Colonic mucosa (tissue), 4 donors: Measurements from ENCODE around the gene VWA1. TPM values are rescaled to one million over a fixed set of nuclear protein-coding genes. Genes with fewer than 3 reads are reported as not detected.

Experiments used
- DNase-seq: peaks from one replicate; pipeline ENCODE4 v3.0.0-alpha.2; 2020
- H3K27ac ChIP-seq: fragments of 200-600 bp; one replicate; pipeline ENCODE4 v1.8.0; 2021
- H3K27me3 ChIP-seq: fragments of 200-600 bp; one replicate; pipeline ENCODE4 v1.8.0; 2021
- H3K36me3 ChIP-seq: fragments of 200-600 bp; one replicate; pipeline ENCODE4 v1.8.0; 2021
- H3K4me1 ChIP-seq: fragments of 200-600 bp; one replicate; pipeline ENCODE4 v1.8.0; 2021; ENCODE audit warnings: mild to moderate bottlenecking
- H3K4me3 ChIP-seq: fragments of 200-600 bp; one replicate; pipeline ENCODE4 v1.8.0; 2021
- H3K9ac ChIP-seq, 2 donors: one replicate each; pipeline ENCODE4 v1.7.0; 2013; ENCODE audit warnings: control low read depth in 2 of 2, low read depth in 2 of 2, low read length in 2 of 2
- H3K9me3 ChIP-seq: fragments of 200-600 bp; one replicate; pipeline ENCODE4 v1.8.0; 2021
- intact Hi-C: fragments of 100-400 bp; cut with DNase I; formaldehyde crosslinking; loops from one replicate; pipeline ENCODE4 v1.14.1; 2022
- total RNA-seq, 2 donors: library from RNA; stranded (reverse); fragmentation: NEBNext Ultra II Directional in 1 of 2; extraction: Animal tissue kit (Norgen Biotek cat#: 25700) in 1 of 2; gene quantifications; one replicate each; pipeline ENCODE4 v1.2.1, GENCODE V29; 2021
- TF ChIP-seq, protein P1 (sequence below): fragments of 200-600 bp; IDR thresholded peaks from one replicate; pipeline ENCODE4 v1.8.0; 2022; ENCODE audit warnings: antibody characterized with exemption, mild to moderate bottlenecking
- donor health status: healthy.
- donor health status: DM: no; HTN: no; CAD: no.
- donor health status: DM: no; HTN: no; CAD: no.

Gene VWA1
- total RNA-seq, 2 donors from 2014 or later = 43.5 to 74.0 TPM

DNA sequence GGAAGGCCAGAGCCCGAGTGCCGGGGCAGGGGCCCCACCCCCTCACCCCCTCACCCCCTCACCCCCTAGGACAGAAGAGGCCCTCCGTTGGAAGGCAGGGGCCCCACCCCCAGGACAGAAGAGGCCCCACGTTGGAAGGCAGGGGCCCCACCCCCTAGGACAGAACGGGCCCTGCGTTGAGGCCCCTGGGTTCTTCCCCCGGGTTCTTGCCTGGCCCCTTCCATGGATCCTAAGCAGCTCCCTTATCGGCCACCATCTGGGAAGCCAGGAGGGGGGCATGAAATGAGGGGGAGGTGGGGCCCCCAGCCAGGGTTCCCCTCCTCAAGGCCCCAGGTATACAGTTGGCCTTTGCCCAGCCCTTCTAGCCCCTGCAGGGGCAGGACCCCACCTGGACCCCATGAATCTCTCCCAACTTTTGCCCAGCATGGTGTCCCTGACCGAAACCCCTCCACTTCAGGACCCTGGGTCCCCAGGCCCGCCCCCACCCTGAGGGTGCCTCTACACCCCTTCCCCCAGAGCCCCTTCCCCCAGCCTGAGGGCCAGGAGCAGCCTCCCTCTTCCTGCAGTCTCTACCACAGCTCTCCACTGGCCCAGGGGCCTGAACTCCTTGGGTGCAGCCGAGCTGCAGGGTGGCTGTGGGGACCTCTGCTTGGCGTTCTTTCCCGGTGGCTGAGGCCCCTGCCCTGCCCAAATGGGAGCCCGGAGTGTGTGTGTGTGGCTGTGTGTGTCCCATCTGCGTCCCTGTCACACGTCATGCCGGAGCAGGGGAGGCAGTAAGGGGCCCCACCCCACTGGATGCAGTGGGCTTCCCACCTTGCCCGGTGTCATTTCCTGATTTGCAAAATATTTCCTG, 4.3 kb upstream of the VWA1 start:
- H3K9me3 ChIP-seq = no peaks in the 10 kb centered on the region
- H3K36me3 ChIP-seq = no peaks in the 10 kb centered on the region
- H3K27me3 ChIP-seq = peaks cover 9% of the 10 kb centered on the region
- peak overlapping the region; percentile 64 to 84 for H3K9ac ChIP-seq
- TF ChIP-seq, protein P1, sequence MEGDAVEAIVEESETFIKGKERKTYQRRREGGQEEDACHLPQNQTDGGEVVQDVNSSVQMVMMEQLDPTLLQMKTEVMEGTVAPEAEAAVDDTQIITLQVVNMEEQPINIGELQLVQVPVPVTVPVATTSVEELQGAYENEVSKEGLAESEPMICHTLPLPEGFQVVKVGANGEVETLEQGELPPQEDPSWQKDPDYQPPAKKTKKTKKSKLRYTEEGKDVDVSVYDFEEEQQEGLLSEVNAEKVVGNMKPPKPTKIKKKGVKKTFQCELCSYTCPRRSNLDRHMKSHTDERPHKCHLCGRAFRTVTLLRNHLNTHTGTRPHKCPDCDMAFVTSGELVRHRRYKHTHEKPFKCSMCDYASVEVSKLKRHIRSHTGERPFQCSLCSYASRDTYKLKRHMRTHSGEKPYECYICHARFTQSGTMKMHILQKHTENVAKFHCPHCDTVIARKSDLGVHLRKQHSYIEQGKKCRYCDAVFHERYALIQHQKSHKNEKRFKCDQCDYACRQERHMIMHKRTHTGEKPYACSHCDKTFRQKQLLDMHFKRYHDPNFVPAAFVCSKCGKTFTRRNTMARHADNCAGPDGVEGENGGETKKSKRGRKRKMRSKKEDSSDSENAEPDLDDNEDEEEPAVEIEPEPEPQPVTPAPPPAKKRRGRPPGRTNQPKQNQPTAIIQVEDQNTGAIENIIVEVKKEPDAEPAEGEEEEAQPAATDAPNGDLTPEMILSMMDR = no peak
- peak overlapping the region; percentile 96 for H3K27ac ChIP-seq
- no peak for DNase-seq
- intact Hi-C loops = no loop called here
- H3K4me3 ChIP-seq = no peak overlapping the region
- H3K4me1 ChIP-seq = peaks cover 28% of the 10 kb centered on the region

DNA sequence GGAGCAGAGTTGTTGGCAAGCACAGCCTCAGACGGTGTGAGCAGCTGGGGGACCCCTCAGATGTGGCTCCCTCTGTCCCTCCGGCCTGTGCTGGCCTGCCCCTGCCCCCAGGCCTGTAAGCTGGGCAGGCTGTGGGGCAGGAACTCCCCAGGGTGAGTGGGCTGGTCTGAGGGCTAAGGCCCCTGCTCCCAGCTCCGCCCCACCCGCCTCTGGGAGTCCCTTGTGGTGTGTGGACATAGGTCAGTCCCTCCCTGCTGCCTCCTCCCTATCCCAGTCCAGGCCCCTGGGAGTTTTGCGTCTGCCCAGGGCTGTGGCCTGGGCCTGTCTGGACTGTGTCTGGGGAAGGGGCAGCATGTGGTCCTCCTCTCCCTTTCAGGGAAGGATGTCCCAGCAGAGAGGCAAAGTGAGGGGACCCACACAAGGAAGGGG, 3.6 kb upstream of the VWA1 start:
- H3K4me1 ChIP-seq = peaks cover 30% of the 10 kb centered on the region
- peaks cover 4% of the 10 kb centered on the region for H3K27me3 ChIP-seq
- H3K9me3 ChIP-seq = no peaks in the 10 kb centered on the region
- DNase-seq = peak; percentile 81
- H3K9ac ChIP-seq = peak overlapping the region; percentile 64 to 84
- H3K36me3 ChIP-seq = no peaks in the 10 kb centered on the region
- peak overlapping the region; percentile 96 for H3K27ac ChIP-seq
- intact Hi-C loops = no loop called here
- no peak overlapping the region for H3K4me3 ChIP-seq
- TF ChIP-seq, protein P1 = no peak

DNA sequence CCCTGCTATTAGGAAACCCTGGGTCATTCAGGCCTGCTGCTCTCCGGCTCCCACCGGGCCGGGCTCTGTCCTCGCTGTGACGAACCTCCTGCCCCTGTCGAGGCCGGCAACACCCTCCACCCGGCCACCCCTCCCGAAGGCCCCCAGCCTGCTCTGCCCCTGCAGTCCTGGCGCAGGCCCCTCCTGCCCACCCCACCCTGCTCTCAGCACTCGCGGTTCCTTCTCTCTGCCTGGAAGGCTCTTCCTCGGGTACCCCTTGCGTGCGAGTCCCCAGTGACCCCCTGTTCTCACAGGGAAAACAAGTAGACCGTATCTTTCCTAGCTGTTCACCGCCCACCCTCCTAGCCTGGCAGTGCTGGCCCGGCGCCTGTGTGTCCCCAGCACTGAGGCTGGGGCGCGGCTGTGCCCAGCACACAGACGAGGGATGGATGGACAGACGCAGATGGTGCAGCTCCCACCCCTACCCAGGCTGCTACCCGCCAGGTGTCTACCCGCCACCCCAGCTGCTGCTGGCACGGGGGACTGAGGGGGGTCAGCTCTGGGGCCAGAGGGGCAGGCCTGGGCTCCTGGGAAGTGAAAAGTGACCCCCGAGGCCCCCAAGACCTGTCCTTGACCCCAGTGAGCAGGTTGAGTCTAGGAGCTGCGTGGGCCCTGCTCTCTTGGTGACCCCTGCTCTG, 3.1 kb upstream of the VWA1 start:
- Histone ChIP-seq H3K4me1 (peaks cover 34% of the 10 kb centered on the region), H3K9ac (peak overlapping the region; percentile 64 to 84), H3K9me3 (no peaks in the 10 kb centered on the region), H3K27ac (peak overlapping the region; percentile 96), H3K27me3 (peaks cover 4% of the 10 kb centered on the region), H3K4me3 (no peak overlapping the region), H3K36me3 (no peaks in the 10 kb centered on the region)
- TF ChIP-seq, protein P1 = no peak
- intact Hi-C loops = no loop called here
- DNase-seq = peak; percentile 29

DNA sequence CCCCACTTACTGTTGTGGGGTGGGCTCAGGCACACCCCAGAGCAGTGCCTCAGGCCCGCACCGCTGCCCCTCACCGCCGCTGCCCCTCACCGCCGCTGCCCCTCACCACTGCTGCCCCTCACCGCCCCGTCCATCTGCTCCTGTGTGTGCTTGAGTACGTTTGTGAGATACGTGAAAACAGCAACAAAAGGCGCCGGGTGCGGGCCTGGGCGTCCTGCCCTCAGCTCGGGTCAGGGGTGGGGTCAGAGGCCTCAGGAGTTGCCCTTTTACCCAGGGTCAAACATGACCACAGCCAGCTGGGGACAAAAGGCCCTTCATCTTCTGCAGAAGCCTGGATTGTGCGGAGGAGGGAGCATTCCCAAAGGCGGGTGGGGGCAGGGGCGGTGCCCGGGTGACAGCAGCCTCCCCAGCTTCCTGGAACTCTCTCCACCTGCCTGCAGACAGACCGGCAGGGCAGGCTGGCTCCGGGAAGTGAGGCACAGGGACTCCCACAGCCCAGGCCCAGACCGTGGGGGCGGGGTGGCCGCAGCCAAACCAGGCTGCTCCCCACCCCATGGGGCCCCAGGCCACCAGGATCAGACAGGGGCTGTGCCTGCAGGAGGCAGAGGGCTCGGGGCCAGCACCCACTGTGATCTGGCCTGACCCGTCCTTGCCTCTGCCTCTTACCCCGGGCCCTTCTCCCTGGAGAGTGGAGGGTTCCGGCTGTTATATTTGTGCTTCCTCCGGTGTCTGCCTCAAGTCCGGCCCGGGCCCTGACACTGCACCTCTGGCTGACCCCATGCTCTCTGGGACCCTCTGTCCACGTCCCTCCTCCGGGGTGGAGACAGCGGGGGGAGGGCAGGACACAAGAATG, 2.3 kb upstream of the VWA1 start:
- peak overlapping the region; percentile 64 to 84 for H3K9ac ChIP-seq
- TF ChIP-seq, protein P1 = no peak
- H3K27ac ChIP-seq = peak overlapping the region; percentile 96
- H3K4me1 ChIP-seq = peaks cover 40% of the 10 kb centered on the region
- intact Hi-C loops = no loop called here
- no peaks in the 10 kb centered on the region for H3K36me3 ChIP-seq
- peaks cover 4% of the 10 kb centered on the region for H3K27me3 ChIP-seq
- DNase-seq = peak; percentile 95
- peak overlapping the region; percentile 7 for H3K4me3 ChIP-seq
- H3K9me3 ChIP-seq = no peaks in the 10 kb centered on the region

DNA sequence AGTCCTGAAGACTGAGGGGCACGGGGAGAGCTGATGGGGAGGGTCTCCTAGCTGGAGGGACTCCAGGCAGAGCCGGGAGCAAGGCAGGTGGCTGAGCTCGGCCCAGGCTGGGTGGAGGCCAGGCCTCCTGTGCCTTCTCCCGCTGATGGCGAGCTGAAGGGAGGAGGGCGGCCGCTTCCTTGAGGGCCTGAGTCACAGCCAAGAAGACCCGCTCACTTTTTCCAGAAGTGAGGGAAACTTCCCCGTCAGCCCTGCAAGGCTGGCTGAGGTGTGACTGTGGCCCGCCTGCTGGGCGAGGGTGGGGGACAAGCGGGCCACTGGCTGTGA, 1.7 kb upstream of the VWA1 start:
- H3K36me3 ChIP-seq = no peaks in the 10 kb centered on the region
- peaks cover 40% of the 10 kb centered on the region for H3K4me1 ChIP-seq
- H3K27ac ChIP-seq = peak overlapping the region; percentile 96
- H3K9me3 ChIP-seq = no peaks in the 10 kb centered on the region
- H3K9ac ChIP-seq = peak overlapping the region; percentile 64 to 84
- TF ChIP-seq, protein P1 = no peak
- peak; percentile 43 for DNase-seq
- peak overlapping the region; percentile 7 for H3K4me3 ChIP-seq
- H3K27me3 ChIP-seq = peaks cover 4% of the 10 kb centered on the region
- intact Hi-C loops = no loop called here
